BLaER1 (cell line): ENCODE data around the gene PRPF8.

Source experiments
- H3K27ac ChIP-seq: shearing (Covaris generic); formaldehyde crosslinking; 2 replicates; pipeline ENCODE4 v1.8.1; 2022
- H3K27me3 ChIP-seq: shearing (Covaris generic); formaldehyde crosslinking; 2 replicates; pipeline ENCODE4 v1.8.1; 2022
- H3K36me3 ChIP-seq: shearing (Covaris generic); formaldehyde crosslinking; 2 replicates; pipeline ENCODE4 v1.8.1; 2022
- H3K4me1 ChIP-seq: shearing (Covaris generic); formaldehyde crosslinking; 2 replicates; pipeline ENCODE4 v1.8.1; 2022
- H3K4me2 ChIP-seq: shearing (Covaris generic); formaldehyde crosslinking; 2 replicates; pipeline ENCODE4 v1.8.1; 2022
- H3K4me3 ChIP-seq: shearing (Covaris generic); formaldehyde crosslinking; 2 replicates; pipeline ENCODE4 v1.8.1; 2022
- H3K9ac ChIP-seq: shearing (Covaris generic); formaldehyde crosslinking; 2 replicates; pipeline ENCODE4 v1.8.1; 2022
- H3K9me3 ChIP-seq: shearing (Covaris generic); formaldehyde crosslinking; 2 replicates; pipeline ENCODE4 v1.8.1; 2022
- H4K20me1 ChIP-seq: shearing (Covaris generic); formaldehyde crosslinking; 2 replicates; pipeline ENCODE4 v1.8.1; 2022
- Cebpa-rat ChIP-seq: shearing (Covaris generic); IDR thresholded peaks from 2 replicates; pipeline ENCODE4 v1.8.1; 2022

PRPF8 gene

DNA sequence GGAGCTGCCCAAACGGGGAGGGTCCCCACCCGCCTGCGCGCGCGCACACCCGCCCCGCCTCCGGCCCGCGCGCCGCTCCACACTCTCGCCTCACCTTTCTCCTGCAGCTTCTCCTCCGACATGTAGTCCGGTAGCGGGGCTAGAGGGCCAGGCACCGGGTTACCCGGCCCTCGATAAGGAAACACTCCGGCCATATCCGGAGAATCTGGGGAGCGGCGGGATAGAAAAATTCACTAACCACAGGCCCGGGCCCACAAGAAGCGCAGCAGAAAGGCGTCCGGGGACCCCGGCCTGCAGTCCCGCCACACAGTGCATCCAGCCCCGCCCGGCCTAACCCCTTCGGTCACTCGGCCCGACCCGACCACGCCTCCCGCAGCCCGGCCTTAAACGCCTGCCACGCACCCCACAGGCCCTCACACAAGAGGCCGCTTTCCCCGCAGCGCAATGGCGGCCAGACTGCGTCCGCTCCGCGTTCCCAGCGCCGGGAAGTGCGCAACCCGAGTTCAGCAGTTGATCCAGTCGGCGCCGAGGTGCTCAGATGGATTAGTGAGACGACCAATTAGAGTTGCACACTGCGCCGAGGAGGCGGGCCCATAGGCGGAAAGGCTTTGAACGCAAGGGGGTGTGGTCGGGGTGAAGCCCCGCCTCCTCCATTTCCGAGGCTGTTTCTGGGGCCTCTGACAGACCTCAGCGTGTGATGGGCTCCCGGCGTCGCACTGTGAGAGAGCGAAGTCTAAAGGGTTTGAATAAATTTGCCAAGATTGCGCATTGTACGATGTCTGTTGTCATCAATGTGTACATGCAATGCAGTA lies at the start of gene PRPF8:
Gene PRPF8, minus strand, starts transcription at position 490 of the 812 bp plus-strand sequence. Its CDS starts 296 bp downstream, at position 194.
- peaks cover 19% of the 10 kb centered on the region for H3K4me1 ChIP-seq
- peak within 1 kb of the TSS; percentile 92 for H3K4me3 ChIP-seq
- no peaks in the 10 kb centered on the region for H3K9me3 ChIP-seq
- no peaks in the 10 kb centered on the region for H3K27me3 ChIP-seq
- TF ChIP-seq Cebpa-rat, result no peak
- H3K9ac ChIP-seq, result peak within 1 kb of the TSS; percentile 98
- H3K36me3 ChIP-seq, result peaks cover 40% of the 10 kb centered on the region
- peaks cover 49% of the 10 kb centered on the region for H4K20me1 ChIP-seq
- peak within 1 kb of the TSS; percentile 86 for H3K4me2 ChIP-seq
- peak within 1 kb of the TSS; percentile 96 for H3K27ac ChIP-seq

DNA sequence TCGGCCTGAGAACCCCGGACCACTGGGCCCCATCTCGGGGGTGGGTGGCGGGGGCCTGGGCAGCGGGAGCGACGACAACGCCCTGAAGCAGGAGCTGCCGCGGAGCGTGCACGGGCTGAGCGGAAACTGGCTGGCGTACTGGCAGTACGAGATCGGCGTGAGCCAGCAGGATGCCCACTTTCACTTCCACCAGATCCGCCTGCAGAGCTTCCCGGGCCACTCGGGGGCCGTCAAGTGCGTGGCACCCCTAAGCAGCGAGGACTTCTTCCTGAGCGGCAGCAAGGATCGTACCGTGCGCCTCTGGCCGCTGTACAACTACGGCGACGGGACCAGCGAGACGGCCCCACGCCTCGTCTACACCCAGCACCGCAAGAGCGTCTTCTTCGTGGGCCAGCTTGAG lies 49.1 kb upstream of the PRPF8 start:
- Histone ChIP-seq H4K20me1 (no peaks in the 10 kb centered on the region), H3K4me1 (peaks cover 79% of the 10 kb centered on the region), H3K9ac (no peak overlapping the region), H3K4me2 (peak overlapping the region; percentile 75), H3K36me3 (peaks cover 58% of the 10 kb centered on the region), H3K9me3 (no peaks in the 10 kb centered on the region), H3K4me3 (no peak overlapping the region), H3K27ac (peak overlapping the region; percentile 44), H3K27me3 (no peaks in the 10 kb centered on the region)
- TF ChIP-seq Cebpa-rat, result no peak

DNA sequence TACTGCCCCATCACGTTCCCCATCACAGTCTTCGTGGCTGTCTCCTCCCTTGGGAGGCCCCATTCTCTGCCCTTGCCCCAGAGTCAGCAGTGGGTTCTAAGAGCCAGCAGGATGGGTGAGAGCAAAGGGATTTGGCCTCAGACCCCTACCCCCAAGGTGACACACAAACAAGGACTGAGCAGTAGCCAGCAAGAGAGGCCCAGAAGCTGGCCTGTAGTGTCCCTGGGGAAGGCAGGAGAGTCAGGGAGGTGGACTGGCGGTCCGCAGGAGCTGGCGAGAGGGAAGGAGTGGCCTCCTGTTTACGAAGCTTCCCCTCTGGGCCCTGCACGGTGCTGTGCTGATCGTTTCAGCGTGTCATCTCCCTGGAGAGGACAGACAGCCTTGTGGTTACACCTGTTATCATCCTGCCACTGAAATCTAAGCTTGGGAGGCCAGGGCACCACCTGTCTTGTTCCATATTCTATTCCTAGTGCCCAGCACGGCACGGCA lies 48.2 kb upstream of the PRPF8 start:
- Histone ChIP-seq H3K36me3 (peaks cover 62% of the 10 kb centered on the region), H3K9ac (0 out of 2 replicates have a peak overlapping the region, but pooled peaks have one; percentile 32), H3K27ac (peak overlapping the region; percentile 64), H4K20me1 (no peaks in the 10 kb centered on the region), H3K9me3 (no peaks in the 10 kb centered on the region), H3K4me3 (no peak overlapping the region), H3K27me3 (no peaks in the 10 kb centered on the region), H3K4me2 (peak overlapping the region; percentile 75), H3K4me1 (peaks cover 88% of the 10 kb centered on the region)
- no peak for TF ChIP-seq Cebpa-rat

DNA sequence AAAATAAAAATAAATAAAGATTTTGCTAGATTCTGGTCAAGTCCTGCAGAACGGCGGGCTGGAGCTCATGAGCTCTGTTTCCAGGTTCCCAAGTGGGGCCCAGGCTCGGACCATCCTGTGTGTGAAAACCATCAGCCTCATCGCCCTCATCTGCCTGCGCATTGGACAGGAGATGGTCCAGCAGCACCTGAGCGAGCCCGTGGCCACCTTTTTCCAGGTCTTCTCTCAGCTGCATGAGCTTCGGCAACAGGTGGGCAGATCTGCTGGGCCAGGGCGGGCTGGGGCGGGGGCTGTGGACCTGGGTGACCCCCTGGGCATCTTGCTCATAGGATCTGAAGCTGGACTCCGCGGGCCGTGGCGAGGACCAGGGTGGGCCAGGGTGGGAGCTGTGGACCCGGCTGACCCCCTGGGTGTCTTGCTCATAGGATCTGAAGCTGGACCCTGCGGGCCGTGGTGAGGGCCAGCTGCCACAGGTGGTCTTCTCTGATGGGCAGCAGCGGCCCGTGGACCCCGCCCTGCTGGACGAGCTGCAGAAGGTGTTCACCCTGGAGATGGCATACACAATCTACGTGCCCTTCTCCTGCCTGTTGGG lies 47.7 kb upstream of the PRPF8 start:
- Histone ChIP-seq H3K9ac (0 out of 2 replicates have a peak overlapping the region, but pooled peaks have one; percentile 32), H3K4me2 (peak overlapping the region; percentile 75), H3K9me3 (no peaks in the 10 kb centered on the region), H3K27me3 (no peaks in the 10 kb centered on the region), H4K20me1 (no peaks in the 10 kb centered on the region), H3K4me3 (no peak overlapping the region), H3K4me1 (peaks cover 94% of the 10 kb centered on the region), H3K27ac (peak overlapping the region; percentile 64), H3K36me3 (peaks cover 62% of the 10 kb centered on the region)
- TF ChIP-seq Cebpa-rat, result no peak

DNA sequence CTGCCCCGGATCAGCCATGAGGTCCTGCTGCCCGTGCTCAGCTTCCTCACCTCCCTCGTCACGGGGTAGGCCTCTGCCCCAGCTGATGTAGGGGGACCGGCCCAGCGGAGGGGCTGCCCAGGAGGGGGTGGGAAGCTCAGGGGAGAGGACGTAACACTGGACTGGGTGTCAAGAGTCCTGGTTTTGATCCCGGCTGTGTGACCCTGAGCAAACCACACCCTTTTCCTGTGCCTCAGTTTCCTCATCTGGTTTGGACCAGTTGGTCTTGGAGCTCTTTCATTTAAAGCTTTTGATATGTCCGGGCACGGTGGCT lies 46.5 kb upstream of the PRPF8 start:
- no peaks in the 10 kb centered on the region for H4K20me1 ChIP-seq
- peaks cover 65% of the 10 kb centered on the region for H3K36me3 ChIP-seq
- no peaks in the 10 kb centered on the region for H3K9me3 ChIP-seq
- no peak overlapping the region for H3K4me3 ChIP-seq
- H3K4me2 ChIP-seq, result no peak overlapping the region
- 0 out of 2 replicates have a peak overlapping the region, but pooled peaks have one; percentile 35 for H3K27ac ChIP-seq
- H3K27me3 ChIP-seq, result no peaks in the 10 kb centered on the region
- no peak overlapping the region for H3K9ac ChIP-seq
- TF ChIP-seq Cebpa-rat, result no peak
- peaks cover 95% of the 10 kb centered on the region for H3K4me1 ChIP-seq

DNA sequence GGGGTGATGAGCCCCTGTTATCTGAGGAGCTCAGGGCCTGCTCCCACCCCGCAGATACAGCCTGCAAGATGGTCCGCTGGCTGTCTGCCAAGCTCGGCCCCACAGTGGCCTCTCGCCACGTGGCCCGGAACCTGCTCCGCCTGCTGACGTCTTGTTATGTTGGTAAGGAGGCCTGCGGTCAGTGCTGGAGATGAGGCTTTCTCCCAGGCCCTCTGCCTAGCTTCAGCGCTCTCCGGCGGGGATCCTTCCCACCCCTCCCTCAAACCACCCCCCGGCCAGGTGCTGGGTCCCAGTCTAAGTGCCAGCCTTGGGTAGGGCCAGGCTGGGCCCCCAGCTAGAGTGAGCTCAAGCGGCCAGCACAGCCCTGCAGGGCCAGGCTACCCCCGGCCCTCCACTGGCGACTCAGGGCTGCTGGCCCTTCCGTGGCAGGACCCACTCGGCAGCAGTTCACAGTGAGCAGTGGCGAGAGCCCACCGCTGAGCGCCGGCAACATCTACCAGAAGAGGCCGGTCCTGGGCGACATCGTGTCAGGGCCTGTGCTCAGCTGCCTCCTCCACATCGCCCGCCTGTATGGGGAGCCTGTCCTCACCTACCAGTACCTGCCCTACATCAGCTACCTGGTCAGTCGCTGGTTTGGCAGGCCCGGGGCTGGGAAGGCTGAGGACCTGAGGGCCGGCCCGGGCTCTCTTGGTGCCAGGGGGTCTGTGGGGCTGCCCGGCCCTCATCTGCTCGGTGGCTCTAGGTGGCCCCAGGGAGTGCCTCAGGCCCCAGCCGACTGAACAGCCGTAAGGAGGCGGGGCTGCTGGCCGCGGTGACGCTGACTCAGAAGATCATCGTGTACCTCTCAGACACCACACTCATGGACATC lies 45.9 kb upstream of the PRPF8 start:
- Histone ChIP-seq H4K20me1 (no peaks in the 10 kb centered on the region), H3K9ac (no peak overlapping the region), H3K36me3 (peaks cover 67% of the 10 kb centered on the region), H3K9me3 (no peaks in the 10 kb centered on the region), H3K27me3 (no peaks in the 10 kb centered on the region), H3K27ac (peak overlapping the region; percentile 35; the same call in 1 of the 2 replicates), H3K4me1 (peaks cover 95% of the 10 kb centered on the region), H3K4me3 (no peak overlapping the region), H3K4me2 (no peak overlapping the region)
- no peak for TF ChIP-seq Cebpa-rat

DNA sequence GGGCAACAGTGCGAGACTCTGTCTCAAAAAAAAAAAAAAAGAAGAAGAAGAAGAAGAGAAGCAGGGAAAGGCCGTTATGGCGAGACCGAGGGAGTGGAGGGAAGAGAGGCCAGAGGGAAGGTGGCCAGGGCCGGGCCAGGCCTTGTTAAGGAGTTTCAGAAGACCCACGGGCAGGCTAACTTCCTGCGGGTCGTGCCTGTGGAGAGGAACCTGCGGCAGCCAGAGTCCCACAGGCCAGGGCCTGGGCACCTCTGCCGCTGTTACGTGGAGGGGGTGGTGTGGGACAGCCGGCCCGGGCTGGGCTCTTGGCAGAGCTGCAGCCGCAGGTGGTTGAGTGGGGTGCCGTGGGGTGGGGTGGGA lies 45.3 kb upstream of the PRPF8 start:
- Histone ChIP-seq H3K4me3 (no peak overlapping the region), H3K4me1 (peaks cover 95% of the 10 kb centered on the region), H3K4me2 (peak overlapping the region; percentile 19; the same call in 1 of the 2 replicates), H3K9ac (no peak overlapping the region), H3K27me3 (no peaks in the 10 kb centered on the region), H3K36me3 (peaks cover 64% of the 10 kb centered on the region), H4K20me1 (no peaks in the 10 kb centered on the region), H3K9me3 (no peaks in the 10 kb centered on the region), H3K27ac (0 out of 2 replicates have a peak overlapping the region, but pooled peaks have one; percentile 6)
- no peak for TF ChIP-seq Cebpa-rat

DNA sequence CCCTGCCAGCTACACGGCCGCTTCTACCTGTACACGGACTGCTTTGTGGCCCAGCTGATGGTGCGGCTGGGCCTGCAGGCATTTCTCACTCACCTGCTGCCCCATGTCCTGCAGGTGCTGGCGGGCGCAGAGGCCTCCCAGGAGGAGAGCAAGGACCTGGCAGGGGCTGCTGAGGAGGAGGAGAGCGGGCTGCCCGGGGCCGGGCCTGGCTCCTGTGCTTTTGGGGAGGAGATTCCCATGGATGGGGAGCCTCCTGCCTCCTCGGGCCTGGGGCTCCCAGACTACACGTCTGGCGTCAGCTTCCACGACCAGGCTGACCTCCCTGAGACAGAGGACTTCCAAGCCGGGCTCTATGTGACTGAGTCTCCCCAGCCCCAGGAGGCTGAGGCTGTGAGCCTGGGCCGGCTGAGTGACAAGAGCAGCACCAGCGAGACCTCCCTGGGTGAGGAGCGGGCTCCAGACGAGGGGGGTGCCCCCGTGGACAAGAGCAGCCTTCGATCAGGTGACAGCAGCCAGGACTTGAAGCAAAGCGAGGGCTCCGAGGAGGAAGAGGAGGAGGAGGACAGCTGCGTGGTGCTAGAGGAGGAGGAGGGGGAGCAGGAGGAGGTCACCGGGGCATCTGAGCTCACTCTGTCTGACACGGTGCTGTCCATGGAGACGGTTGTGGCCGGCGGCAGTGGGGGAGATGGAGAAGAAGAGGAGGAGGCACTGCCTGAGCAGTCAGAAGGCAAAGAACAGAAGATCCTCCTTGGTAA lies 43.4 kb upstream of the PRPF8 start:
- no peak overlapping the region for H3K4me3 ChIP-seq
- H3K4me2 ChIP-seq, result peak overlapping the region; percentile 39
- H3K9ac ChIP-seq, result 0 out of 2 replicates have a peak overlapping the region, but pooled peaks have one; percentile 22
- H4K20me1 ChIP-seq, result no peaks in the 10 kb centered on the region
- H3K27me3 ChIP-seq, result no peaks in the 10 kb centered on the region
- no peaks in the 10 kb centered on the region for H3K9me3 ChIP-seq
- H3K36me3 ChIP-seq, result peaks cover 48% of the 10 kb centered on the region
- H3K27ac ChIP-seq, result peak overlapping the region; percentile 41
- TF ChIP-seq Cebpa-rat, result no peak
- peaks cover 91% of the 10 kb centered on the region for H3K4me1 ChIP-seq

DNA sequence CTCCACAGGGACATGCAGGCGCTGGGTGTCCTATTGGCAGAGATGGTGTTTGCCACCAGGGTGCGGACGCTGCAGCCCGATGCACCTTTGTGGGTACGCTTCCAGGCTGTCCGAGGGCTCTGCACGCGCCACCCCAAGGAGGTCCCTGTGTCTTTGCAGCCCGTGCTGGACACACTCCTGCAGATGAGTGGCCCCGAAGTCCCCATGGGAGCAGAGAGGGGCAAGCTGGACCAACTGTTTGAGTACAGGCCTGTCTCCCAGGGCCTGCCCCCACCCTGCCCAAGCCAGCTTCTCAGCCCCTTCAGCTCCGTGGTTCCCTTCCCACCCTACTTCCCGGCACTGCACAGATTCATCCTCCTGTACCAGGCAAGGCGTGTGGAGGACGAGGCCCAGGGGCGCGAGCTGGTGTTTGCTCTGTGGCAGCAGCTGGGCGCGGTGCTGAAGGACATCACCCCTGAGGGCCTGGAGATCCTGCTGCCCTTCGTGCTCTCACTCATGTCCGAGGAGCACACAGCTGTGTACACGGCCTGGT lies 42.7 kb upstream of the PRPF8 start:
- Histone ChIP-seq H3K4me3 (no peak overlapping the region), H3K9me3 (no peaks in the 10 kb centered on the region), H3K9ac (no peak overlapping the region), H4K20me1 (no peaks in the 10 kb centered on the region), H3K4me2 (no peak overlapping the region), H3K4me1 (peaks cover 91% of the 10 kb centered on the region), H3K27me3 (no peaks in the 10 kb centered on the region), H3K27ac (peak overlapping the region; percentile 41; the same call in 1 of the 2 replicates), H3K36me3 (peaks cover 48% of the 10 kb centered on the region)
- no peak for TF ChIP-seq Cebpa-rat
